GM19239 (cell line): Measurements from ENCODE around the gene PLD1.
"Not testable (repeated sequence)": the region's sequence is repeated elsewhere in the genome, so short reads cannot be mapped to it uniquely, and the experiment has no call there.

ENCODE experiments used
- DNase-seq: peaks from one replicate; pipeline ENCODE4 v3.0.0; 2011; ENCODE audit warnings: low spot score; ENCODE audit not compliant: insufficient read length
- FAIRE-seq: peaks from 2 replicates; lab custom pipeline; 2011; peaks lifted over from hg19 to GRCh38; lab: Jason Lieb, UNC

The PLD1 gene

DNA sequence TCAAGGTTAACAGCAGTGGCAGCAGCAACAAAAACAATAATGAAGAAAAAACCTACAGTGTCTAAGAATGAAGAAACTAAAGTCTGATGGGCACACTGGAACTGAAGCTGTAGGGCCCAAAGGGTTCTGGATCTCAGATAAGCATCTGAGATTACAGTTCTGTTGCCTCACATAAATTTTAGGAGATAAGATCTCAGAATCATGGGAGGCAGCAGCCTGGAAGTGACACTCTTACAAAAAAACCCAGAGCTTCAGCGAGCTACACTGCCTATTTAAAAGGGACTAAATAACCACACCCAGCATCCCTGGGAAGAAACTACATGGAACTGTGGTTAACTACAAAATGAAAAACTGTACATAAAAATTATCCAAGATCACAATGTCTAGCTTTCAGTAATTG, 61.2 kb downstream of the PLD1 start:
- no peak for DNase-seq
- no peak for FAIRE-seq

DNA sequence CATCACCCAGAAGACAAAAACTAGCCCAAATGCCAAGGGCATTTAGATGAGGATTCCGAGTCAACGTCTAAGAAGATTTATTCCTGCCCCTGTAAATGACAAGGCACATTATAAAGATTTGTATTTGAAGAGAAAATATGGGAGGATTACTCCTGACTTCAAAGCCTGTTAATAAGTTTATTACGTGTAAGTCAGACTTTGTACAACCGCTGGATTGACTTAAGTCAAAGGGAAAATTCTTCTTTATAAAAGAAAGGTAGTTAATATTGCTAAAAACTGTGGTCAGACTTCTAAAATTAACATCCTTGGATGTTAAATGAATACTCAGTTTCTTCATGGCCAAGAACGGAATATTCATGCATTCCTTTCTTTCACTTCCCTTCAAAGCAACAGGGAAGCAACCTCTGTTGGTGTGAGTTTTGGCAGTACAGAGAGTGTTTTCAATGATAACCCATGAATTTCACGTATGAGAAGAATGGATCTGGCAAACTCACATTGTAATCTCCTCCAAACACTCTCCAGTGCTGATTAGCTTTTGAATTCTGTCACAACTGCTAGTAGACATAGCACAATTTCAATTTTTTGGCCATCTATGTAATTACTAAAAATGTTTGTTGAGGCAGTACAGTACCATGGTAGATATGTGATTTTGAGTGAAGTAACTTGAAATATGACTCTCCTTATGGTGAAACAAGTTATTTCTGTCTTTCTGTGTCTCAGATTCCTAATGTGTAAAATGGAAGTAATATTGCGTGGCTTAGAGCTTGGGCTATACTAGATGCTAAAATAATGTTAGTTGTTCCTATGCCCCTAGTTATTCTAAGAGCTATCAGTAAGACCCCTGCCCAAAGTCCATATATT, 62.0 kb downstream of the PLD1 start:
- no peak for FAIRE-seq
- no peak for DNase-seq

DNA sequence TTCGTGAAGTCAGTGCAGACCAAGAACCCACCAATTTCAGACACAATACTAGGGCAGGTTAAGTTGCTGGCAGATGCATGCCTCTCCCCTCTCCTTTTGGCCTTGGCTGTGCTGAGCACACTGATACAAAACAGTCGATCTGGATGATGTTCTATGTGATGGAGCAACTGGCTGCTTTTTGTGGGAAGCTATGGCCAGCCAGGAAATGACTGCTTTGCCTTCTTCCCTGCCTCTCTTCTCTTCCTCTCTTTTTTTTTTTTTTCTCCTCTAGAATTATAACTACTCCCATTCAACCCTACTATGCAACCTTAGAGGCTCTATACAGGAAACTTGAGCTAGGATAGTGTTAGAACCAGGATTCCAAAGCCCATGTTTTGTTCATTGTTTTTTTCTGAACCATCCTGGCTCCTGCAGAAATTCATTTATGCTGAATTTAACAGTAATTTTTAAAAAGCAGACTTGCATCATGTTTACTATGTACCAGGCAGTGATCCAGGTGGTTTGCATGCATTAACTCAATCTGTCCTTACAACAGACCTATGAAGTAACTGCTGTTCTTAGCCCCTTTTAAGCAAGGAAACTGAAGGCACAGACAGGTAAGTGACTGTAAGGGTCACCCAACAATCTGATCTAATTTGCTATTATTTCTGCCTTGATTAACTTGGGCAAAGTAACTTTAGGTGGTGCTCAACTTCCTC, 62.9 kb downstream of the PLD1 start:
- FAIRE-seq (no peak), DNase-seq (no peak)

DNA sequence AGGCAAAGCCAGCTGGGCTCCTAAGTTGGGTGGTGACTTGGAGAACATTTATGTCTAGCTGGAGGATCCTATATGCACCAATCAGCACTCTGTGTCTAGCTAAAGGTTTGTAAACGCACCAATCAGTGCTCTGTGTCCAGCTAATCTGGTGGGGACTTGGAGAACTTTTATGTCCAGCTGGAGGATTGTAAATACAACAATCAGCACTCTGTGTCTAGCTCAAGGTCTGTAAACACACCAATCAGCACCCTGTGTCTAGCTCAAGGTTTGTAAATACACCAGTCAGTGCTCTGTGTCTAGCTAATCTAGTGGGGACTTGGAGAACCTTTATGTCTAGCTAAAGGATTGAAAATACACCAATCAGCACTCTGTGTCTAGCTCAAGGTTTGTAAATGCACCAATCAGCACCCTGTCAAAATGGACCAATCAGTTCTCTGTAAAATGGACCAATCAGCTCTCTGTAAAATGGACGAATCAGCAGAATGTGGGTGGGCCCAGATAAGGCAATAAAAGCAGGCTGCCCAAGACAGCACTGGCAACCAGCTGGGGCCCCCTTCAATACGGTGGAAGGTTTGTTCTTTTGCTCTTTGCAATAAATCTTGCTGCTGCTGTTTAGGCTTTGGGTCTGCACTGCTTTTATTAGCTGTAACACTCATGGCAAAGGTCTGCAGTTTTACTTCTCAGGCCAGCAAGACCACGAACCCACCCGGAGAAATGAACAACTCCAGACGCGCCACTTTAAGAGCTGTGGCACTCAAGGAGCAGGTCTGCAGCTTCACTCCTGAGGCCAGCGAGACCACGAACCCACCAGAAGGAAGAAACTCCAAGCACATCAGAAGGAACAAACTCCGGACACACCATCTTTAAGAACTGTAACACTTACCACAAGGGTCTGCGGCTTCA, 63.7 kb downstream of the PLD1 start:
- FAIRE-seq, DNase-seq: not testable (repeated sequence)

DNA sequence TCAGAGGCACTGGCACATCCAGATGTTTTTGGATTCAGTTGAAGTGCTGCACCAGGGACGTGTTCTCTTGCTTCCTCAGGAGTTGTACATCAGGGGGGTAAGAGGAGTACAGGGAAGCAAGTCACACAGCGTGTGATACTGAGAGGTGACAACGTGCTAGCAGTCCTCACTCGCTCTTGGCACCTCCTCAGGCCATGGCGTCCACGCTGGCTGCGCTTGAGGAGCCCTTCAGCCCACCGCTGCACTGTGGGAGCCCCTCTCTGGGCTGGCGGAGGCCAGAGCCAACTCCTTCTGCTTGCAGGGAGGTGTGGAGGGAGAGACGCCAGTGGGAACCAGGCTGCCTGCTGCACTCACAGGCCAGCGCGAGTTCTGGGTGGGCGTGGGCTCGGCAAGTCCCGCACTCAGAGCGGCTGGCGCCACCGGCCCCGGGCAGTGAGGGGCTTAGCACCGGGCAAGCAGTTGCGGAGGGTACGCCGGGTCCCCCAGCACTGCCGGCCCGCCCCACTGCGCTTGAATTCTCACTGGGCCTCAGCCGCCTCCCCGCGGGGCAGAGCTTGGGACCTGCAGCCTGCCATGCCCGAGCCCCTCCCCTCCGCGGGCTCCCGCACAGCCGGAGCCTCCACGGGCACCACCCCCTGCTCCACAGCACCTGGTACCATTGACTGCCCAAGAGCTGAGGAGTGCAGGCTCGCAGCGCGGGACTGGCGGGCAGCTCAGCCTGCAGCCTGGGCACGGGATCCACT, 64.5 kb downstream of the PLD1 start:
- no peak for FAIRE-seq

DNA sequence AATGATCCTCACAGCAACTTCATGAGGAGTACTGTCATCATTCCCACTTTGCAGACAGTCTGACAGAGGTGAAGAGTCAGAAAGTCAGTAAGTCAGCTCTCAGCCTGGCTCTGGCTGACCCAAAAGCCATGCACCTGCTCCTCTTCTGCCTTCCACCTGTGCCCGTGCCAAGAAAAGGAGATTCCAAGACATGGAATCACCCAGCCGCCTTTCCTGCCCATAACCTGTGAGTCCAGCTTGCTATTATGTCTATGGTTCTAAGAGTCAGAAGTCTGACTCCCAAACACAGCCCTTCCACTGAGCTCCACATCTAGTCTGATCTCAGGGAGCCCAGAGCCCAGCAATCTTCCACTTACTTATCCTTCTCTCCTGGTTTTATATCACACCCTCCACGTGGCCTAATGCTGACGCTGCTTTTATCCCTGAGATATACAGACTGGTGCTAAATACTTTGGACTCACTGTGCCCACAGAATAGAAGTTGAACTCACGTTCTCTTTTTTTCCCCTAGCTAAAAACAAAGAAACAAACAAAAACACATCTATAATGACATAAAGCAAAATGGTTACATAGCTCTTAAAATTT, 66.0 kb downstream of the PLD1 start:
- no peak for FAIRE-seq
- no peak for DNase-seq

More for the DNA sequence above, 64.5 kb downstream of the PLD1 start:
- DNase-seq, result no peak

DNA sequence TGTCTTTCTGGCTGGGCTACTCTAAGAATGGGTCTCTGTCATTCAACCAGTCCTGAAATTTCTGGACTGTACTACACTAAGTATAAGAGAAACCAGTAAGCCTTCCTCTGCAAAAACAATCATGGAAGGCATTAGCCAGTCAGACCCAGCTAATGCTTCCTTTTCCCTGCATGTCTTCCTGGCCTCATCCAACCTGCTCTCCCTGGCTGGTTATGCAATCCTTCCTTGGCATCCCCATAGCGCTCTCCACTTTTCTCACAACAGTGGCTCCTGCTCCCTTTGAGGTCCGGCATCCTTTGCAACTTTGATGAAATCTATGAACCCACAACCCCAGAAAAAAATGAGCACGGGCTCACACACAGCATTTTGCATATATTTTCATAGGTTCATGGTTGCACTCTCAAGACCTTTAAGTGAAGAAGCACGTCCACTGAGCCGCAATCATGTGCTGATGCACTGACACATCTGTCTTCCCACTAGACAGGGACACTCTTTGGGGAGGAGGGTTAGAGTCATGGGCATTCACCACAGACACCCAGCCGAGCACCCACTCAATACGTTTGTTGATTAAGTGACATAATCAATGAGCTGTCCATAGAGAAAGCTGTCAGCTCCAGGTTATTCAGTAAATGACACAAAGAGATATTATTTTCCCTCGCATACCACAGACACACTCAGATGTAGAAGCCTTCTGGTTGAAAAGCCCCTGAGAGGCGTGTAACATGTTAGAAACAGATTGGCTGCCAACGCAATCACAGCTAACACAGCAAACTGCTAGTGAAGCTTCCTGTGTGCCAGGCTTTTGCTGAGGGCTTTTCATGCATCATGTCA, 66.7 kb downstream of the PLD1 start:
- DNase-seq (no peak), FAIRE-seq (no peak)

DNA sequence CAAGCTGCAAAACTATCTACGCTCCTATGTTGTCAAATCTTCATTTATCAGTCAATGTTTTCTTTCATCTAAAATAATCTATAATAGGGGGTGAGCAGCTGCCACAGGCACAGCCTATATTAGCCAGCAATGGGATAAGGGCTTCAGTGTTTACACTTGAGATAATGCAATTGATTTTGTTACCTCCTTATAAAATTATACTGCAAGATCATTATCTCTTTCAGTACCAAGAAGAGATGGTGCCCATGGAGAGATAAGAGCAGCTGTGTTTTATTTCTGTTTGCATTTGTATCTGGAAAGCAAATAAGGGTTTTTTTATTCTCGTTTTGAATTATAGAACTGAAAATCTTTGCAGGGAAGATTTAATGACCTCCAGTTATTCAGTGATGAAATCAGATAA, 68.9 kb downstream of the PLD1 start:
- no peak for FAIRE-seq

DNA sequence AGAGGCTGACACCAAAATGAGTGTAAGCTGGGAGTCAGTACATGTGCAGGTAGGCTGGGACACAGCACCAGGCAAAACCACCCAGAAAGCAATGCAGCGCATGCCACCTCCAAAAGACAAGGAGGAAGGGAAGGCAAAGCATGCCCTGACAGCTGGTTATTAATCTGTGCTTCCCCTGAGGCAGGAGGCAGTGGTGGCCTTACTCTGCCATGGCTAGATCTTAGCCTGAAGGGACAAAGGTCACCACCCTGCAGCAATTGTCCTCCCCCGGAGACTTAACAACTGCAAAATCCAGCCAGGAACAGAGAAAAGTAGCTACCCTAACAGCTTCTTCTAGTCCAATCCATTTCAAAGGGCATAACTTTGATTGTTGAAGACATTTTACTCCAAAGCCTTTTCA, 73.7 kb downstream of the PLD1 start:
- no peak for FAIRE-seq
- no peak for DNase-seq

More for the DNA sequence above, 68.9 kb downstream of the PLD1 start:
- DNase-seq, result no peak

DNA sequence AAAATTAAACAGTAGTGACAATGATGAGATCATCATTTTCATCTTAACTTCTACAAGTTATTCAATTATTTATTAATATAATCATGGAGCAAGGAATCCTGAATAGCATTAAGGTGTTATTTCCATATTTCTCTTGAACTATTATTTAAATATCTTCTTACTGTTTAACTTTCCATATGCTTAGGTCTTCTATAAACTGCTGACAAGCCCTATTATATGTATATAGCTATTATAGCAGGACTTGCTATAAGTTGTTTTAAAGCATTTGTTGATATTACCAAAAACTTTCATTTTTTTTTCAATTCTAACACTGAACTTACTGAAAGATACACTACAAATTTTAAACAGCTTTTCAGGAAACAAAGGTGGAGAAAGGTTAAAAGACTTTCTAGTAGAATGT, 76.7 kb downstream of the PLD1 start:
- DNase-seq (no peak), FAIRE-seq (no peak)

DNA sequence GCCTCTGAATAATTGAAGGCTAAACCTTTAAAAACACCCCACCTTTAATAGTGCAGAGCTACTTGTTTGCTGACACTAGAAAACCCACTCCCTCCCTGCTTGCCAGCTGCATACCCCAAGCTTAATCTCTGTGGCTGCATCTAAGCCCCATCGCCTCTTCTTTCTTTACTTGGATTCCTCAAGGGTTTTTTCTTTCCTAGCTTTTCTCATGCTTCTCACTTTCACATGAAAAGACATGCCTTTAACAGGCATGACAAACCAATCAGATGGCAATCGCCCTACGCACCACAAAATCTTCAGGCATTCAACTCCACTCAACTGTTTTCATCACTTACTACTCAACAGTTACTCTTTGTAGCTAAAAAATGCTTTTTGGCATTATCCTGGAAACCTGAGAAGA, 77.5 kb downstream of the PLD1 start:
- FAIRE-seq (no peak), DNase-seq (no peak)

DNA sequence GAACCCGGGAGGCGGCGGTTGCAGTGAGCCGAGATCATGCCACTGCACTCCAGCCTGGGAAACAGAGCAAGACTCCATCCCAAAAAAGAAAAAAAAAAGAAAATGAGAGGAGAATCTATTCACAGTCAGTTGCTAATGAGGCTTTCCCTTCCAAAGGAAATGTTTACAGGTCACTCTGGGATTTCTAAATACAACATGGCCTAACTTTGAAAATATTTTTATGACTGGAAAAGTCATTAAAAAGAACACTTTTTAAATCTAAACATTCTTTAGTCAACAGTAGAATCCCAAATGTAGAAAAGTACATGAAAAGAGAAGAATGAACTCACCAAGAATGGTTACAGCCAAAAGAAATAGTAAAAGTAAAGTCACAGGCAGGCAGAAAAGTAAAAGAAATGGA, 78.6 kb downstream of the PLD1 start:
- DNase-seq, result no peak
- no peak for FAIRE-seq

DNA sequence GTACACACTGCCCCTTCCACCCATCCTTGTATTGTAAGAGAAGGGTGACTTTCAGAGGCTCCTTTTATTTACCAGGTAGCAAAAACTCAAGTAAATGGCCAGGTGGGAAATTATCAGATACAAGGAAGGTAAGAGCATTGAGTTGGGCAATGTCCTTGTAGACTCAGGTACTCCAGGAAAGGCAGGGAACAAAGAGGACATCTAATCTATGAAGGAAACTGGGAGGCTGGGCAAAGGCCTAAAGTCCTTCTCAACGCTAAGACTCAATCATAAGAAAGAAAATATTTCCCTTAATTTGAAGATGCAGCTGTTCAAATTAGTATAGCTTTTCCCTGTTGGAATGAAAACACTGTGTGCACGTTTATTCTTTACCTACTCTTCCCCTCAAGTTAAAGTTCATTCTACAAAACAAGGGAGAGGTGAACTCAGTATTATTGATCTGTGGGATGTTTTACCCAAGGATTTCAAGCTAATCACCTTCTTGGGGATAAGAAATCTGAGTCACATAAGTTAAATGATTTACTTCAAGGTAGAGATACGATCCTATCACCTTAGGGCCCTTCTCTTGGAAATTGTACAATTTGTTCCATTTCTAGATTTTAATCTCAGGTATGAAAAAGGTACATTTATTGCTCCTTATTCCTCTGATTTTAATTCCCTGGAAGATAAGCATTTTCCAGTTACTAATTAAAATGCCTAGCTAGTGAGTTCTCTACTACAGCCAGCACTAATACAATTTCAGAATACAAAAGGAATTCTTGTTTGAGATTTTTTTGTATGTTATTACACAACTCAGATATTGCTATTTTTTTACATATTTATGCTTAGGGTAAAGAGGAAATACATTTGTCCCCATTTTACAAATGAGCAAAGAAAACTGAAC, 80.6 kb downstream of the PLD1 start:
- FAIRE-seq (no peak), DNase-seq (no peak)

DNA sequence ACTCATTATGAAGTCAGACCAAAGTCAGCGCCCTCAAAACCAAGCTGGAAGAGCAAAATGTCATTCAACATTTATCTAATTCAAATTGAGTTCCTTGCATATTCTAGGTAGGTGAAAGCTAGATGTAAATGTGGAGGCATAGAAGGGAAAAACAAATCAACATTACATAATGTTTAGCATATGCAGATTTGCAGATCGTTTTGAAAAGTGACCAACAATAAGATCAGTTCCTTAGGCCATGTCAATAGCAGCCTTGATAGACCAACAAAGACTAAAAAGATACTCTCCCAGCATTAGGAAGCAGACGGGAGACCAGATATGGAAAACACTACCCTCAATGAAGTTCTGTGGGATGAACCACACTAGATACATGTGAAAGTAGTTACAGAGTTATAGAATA, 83.0 kb downstream of the PLD1 start:
- no peak for DNase-seq
- FAIRE-seq, result no peak

DNA sequence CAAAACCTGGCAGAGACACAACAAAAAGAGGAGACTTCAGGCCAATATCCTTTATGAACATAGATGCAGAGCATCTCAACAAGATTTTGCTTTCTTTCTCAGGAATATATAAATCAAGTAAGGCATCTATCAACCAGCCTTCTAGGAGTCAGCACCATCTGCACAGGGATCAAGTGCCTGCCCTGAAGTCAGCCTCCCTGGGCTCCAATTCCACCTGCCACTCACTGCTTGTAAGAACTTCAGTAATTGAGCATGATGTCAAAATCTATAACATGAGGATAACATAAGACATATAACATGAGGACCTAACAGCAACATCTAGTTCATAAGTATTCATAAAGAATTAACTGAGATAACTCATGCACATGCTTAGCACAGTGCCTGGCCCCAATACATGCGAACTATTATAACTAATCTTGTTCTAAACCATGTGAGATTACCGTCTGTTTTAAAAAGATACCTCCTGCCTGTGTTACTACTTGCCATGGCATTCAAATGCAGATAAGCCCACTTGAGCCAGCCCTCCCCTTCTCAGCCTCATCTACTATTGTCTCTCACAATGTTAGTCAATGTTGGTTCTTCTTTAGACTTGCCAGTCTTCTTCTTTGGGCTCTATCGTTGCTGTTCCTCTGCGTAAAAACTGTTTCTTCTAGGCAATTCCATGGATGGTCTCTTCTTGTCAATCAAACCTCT, 91.6 kb downstream of the PLD1 start:
- no peak for DNase-seq
- FAIRE-seq, result no peak

DNA sequence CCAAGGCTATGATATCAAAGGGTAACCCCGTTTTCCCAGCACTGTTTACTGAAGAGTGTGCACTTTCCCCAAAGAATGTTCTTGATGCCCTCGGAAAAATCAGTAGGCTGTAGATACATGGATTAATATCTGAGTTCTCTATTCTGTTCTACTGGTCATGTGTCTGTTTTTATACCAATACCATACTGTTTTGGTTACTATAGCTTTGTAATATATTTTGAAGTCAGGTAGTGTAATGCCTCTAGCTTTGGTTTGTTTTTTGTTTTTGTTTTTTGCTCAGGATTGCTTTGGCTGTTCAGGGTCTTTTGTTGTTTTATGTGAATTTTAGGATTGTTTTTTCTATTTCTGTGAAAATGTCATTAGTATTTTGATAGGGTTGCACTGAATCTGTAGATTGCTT, 95.1 kb downstream of the PLD1 start:
- DNase-seq (no peak), FAIRE-seq (no peak)
